Skeletal muscle satellite cell (primary cell): ENCODE measurements around the gene ADA.

ENCODE experiments used
- H3K27me3 ChIP-seq: 2 replicates; pipeline ENCODE4 v1.7.0; 2013; ENCODE audit warnings: low read length; ENCODE audit not compliant: control insufficient read depth, insufficient read depth
- H3K36me3 ChIP-seq: 2 replicates; pipeline ENCODE4 v1.7.0; 2013; ENCODE audit warnings: mild to moderate bottlenecking, control low read depth, low read length; ENCODE audit not compliant: insufficient read depth
- H3K4me1 ChIP-seq: 2 replicates; pipeline ENCODE4 v1.7.0; 2013; ENCODE audit warnings: low read length; ENCODE audit not compliant: control insufficient read depth, insufficient read depth
- H3K4me2 ChIP-seq: 2 replicates; pipeline ENCODE4 v1.7.0; 2013; ENCODE audit warnings: mild to moderate bottlenecking, low read length
- H3K4me3 ChIP-seq: 2 replicates; pipeline ENCODE4 v1.7.0; 2013; ENCODE audit warnings: low read length
- H3K9ac ChIP-seq: 2 replicates; pipeline ENCODE4 v1.7.0; 2013; ENCODE audit warnings: mild to moderate bottlenecking, low read depth, low read length, moderate library complexity
- H3K9me3 ChIP-seq: replicated peaks from 2 replicates; pipeline ENCODE4 v1.7.0; 2013; ENCODE audit warnings: mild to moderate bottlenecking, control low read depth, low read length

Gene ADA

DNA sequence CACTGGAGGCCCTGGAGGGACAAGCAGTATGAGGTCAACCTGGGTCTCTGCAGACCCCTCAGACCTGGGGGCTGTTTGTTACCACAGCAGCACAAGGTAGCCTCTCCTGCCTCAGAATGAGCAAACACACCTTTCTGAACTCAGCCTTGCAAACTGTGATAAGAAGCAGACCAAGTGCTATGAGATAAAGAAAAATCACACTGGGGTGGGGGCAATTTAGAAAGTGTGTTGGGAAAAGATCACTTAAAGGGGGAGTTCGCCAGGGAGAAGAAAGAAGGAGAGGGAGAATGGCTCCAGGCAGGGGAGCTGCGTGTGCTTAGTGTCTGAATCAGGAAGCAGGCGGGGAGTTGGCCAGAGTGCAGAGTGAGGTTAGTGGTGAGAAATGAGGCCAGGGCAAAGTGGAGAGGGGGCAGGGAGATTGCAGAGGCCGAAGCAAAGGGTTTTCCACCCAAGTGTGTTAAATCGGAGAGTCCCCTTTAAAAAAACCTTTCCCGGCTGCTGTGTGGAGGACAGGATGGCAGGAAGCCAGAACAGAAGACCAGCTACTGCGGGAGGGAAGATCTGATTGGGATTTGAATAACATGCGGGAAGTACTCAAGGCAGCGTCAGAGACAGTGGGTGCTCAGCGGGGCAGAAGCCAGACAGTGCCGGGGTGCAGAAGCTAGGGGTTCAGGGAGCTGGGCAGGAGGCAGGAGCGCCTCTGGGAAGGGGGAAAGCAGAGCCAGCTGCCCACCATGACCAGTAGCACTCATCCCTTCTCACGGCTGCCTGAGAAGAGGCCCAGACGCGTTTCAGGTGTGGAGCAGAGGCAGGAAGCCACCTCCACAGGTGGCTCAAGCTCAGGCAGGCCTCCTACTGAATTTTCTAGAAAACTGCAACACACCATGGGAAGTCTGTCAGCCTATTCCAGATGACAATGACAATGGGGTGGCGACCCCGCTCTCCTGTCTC lies 9.0 kb downstream of the ADA start:
- Histone ChIP-seq H3K9me3 (no peaks in the 10 kb centered on the region), H3K4me3 (peak overlapping the region; percentile 33), H3K27me3 (no peaks in the 10 kb centered on the region), H3K4me2 (peak overlapping the region; percentile 67), H3K9ac (peak overlapping the region; percentile 46), H3K4me1 (peaks cover 39% of the 10 kb centered on the region), H3K36me3 (no peaks in the 10 kb centered on the region)

DNA sequence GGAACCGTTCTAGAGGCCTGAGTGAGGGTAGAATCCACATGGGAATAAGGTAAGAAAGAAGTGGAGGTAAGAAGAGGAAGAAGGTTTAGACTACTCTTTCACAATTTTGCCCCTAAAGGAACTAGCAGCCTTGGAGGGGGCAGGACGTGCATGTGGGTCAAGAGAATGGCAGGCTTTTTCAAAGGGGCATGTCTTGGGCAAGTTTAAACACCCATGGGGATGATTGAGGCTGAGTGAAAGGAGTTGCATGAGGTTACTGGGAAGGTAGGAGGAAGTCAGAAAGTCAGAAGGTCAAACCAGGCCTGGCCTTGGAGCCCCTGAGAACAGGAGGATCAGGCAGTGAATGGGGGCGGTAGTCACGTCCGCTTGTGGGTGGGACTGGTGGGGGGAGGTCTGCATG lies 10.2 kb downstream of the ADA start:
- H3K27me3 ChIP-seq, result no peaks in the 10 kb centered on the region
- peaks cover 34% of the 10 kb centered on the region for H3K4me1 ChIP-seq
- no peaks in the 10 kb centered on the region for H3K36me3 ChIP-seq
- no peak overlapping the region for H3K4me2 ChIP-seq
- H3K9me3 ChIP-seq, result no peaks in the 10 kb centered on the region
- no peak overlapping the region for H3K4me3 ChIP-seq
- H3K9ac ChIP-seq, result no peak overlapping the region

- peaks cover 27% of the 10 kb centered on the region for H3K4me1 ChIP-seq
These were observed 11.0 kb downstream of the ADA start for GRCh38 chr20:44640522-44640921.

DNA sequence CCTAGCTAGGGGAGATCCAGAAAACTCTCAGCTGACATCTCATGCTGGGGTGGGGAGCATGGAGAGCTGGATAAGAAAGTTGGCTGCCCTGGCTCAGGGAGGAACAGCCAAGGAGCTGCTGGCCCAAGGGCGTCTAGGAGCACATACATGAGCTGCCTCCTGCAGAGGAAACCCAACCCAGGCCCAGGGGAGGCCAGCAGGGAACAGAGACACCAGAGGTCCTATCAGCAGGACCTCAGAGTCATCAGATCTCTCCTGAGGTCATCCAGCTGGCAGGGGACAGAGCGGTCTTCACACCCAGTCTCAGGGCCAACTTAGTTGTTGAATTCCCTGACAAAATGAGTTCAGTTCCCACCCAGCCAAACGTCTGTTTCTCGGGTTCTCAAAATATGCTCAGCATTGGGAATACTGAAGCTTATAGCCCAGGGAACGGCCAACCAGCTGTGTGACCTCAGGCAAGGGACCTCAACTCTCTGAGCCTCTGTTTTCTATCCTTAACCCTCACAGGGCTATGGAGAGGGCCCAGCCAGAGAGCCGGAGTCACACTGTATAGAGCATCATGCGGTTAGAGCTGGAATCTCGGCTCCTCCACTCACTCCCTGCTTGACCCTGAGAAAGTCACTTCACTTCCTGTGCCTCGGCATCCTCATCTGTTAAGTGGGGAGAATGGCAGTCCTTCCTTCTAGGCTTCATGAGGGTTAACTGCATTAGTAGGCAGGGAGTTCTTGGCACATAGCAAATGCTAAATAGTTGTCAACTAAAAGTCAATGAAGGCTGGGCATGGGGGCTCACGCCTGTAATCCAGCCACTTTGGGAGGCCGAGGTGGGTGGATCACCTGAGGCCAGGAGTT lies 13.8 kb downstream of the ADA start:
- no peak overlapping the region for H3K9ac ChIP-seq
- H3K4me1 ChIP-seq, result peaks cover 10% of the 10 kb centered on the region
- no peak overlapping the region for H3K4me2 ChIP-seq
- no peaks in the 10 kb centered on the region for H3K9me3 ChIP-seq
- H3K27me3 ChIP-seq, result no peaks in the 10 kb centered on the region
- H3K36me3 ChIP-seq, result no peaks in the 10 kb centered on the region
- no peak overlapping the region for H3K4me3 ChIP-seq

More at GRCh38 chr20:44640522-44640921, 11.0 kb downstream of the ADA start:
- H3K9me3 ChIP-seq, result no peaks in the 10 kb centered on the region
- no peak overlapping the region for H3K9ac ChIP-seq
- H3K4me2 ChIP-seq, result no peak overlapping the region
- no peak overlapping the region for H3K4me3 ChIP-seq
- no peaks in the 10 kb centered on the region for H3K27me3 ChIP-seq
- H3K36me3 ChIP-seq, result no peaks in the 10 kb centered on the region

DNA sequence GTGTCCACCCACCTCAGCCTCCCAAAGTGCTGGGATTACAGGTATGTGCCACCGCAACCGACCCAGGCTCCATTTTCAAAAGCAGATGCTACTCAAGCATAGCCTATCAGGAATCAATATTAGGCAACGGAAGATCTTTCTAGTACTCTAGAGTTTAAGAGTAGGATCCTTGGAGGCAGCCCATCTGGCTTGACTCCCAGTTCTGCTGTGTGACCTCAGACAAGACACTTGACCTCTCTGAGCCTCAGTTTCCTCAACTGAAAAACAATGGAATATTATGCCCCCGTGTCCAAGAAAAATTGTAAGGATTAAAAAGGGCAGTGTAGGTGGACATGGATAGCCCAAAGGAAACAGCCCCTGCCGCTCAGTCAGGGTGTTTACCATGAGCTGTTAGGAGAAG lies 14.5 kb downstream of the ADA start:
- no peaks in the 10 kb centered on the region for H3K36me3 ChIP-seq
- no peak overlapping the region for H3K4me2 ChIP-seq
- no peaks in the 10 kb centered on the region for H3K9me3 ChIP-seq
- H3K4me1 ChIP-seq, result peaks cover 3% of the 10 kb centered on the region
- H3K4me3 ChIP-seq, result no peak overlapping the region
- H3K27me3 ChIP-seq, result no peaks in the 10 kb centered on the region
- H3K9ac ChIP-seq, result no peak overlapping the region

DNA sequence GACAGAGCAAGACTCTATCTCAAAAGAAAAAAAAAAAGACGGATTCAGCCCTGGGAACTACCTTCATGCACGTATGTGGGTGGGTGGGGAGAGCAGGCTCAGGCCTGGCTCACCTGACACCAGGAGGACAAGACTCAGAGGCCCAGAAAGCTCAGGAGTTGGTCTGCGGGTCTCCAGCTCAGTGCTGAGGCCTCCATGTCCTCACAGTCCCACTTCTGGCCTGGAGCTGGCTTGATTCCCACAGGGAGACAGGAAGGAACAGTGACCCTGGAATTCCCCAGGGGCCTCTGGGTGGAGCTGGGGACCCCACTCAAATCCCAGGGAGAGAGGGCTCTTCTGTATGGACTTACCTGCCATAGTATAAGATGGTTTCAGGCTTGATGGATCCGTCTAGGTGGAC lies 15.6 kb downstream of the ADA start:
- Histone ChIP-seq H3K36me3 (no peaks in the 10 kb centered on the region), H3K27me3 (no peaks in the 10 kb centered on the region), H3K9me3 (no peaks in the 10 kb centered on the region), H3K4me1 (no peaks in the 10 kb centered on the region), H3K4me3 (no peak overlapping the region), H3K4me2 (no peak overlapping the region), H3K9ac (no peak overlapping the region)

DNA sequence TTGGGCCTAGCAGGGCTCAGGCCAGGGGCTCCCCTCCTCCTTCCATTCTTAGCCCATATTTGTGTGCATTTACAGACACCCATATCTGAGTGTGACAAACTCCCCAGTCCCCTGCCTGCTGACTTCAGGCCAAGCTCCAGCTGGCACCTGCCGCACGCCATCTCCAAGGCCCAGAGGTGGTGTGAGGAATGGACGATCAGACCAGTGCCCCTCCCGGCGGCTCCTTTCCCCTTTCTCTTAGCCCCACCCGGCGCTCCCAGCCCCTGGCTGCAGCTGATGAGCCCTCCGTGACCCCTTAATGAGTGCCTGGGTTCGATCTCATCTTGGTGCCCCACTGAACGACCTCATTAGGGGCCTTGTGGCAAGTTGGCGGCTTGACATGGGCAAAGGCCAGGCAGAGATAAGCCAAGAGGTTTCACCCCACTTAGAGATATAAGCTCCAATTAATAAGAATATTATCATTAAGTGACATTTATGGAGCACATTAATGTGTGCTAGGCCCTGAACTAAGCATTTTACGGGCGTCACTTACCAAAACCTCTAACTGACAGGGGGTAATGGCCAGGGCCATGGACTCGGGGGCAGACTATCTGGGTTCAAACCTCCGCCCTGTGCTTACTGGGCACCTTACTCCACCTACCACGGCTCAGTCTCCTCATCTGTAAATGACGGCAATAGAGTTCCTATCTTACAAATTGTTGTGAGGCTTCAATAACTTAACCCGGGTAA lies 17.5 kb downstream of the ADA start:
- no peaks in the 10 kb centered on the region for H3K4me1 ChIP-seq
- H3K4me2 ChIP-seq, result no peak overlapping the region
- no peaks in the 10 kb centered on the region for H3K9me3 ChIP-seq
- no peaks in the 10 kb centered on the region for H3K27me3 ChIP-seq
- H3K36me3 ChIP-seq, result no peaks in the 10 kb centered on the region
- no peak overlapping the region for H3K9ac ChIP-seq
- H3K4me3 ChIP-seq, result no peak overlapping the region

- Histone ChIP-seq H3K36me3 (no peaks in the 10 kb centered on the region), H3K4me2 (no peak overlapping the region), H3K9ac (no peak overlapping the region), H3K9me3 (no peaks in the 10 kb centered on the region), H3K4me3 (no peak overlapping the region), H3K27me3 (no peaks in the 10 kb centered on the region), H3K4me1 (no peaks in the 10 kb centered on the region)
These were observed 18.2 kb downstream of the ADA start for GRCh38 chr20:44633187-44633810.

DNA sequence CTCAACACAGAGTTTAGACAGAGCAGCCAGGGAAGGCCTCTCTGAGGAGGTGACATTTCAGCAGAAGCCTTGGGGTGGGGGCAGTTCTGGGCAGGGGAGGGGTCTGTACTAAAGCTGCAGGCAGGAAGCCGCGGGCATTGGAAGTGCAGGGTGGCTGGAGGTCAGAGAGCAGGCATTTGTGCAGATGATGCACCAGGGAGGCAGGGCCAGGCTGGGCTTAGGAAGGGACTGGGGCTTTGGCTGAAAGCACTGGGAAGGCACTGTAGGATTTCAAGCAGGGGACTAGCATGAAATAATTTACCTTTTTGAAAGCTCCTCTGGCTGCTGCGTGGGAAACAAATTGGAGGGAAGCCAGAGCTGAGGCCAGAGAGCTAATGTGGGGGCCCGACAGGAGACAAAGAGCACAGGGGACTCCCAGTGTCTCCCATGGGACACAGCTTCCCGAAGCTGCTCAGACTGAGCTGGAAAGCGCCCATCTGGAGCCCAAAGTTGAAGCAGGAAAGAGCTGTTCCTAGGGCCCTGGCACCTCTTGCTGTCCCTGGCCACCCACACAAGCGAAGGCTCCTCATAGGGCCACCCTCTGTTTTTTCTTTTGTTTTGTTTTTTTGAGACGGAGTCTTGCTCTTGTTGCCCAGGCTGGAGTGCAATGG lies 19.3 kb downstream of the ADA start:
- H3K4me3 ChIP-seq, result no peak overlapping the region
- H3K4me2 ChIP-seq, result no peak overlapping the region
- H3K36me3 ChIP-seq, result no peaks in the 10 kb centered on the region
- H3K9me3 ChIP-seq, result no peaks in the 10 kb centered on the region
- no peaks in the 10 kb centered on the region for H3K4me1 ChIP-seq
- no peak overlapping the region for H3K9ac ChIP-seq
- no peaks in the 10 kb centered on the region for H3K27me3 ChIP-seq

- H3K9ac ChIP-seq, result no peak overlapping the region
- H3K9me3 ChIP-seq, result no peaks in the 10 kb centered on the region
- H3K4me1 ChIP-seq, result no peaks in the 10 kb centered on the region
- H3K27me3 ChIP-seq, result no peaks in the 10 kb centered on the region
- H3K4me2 ChIP-seq, result no peak overlapping the region
- H3K4me3 ChIP-seq, result no peak overlapping the region
- no peaks in the 10 kb centered on the region for H3K36me3 ChIP-seq
These were observed 21.2 kb downstream of the ADA start for GRCh38 chr20:44630297-44630696.
